Muscle layer of duodenum (tissue), 2 donors: ENCODE results near the gene DLG2.

Experiments used
- H3K27ac ChIP-seq: one replicate; pipeline ENCODE4 v1.7.0; 2013; ENCODE audit warnings: mild to moderate bottlenecking, low read length
- H3K27me3 ChIP-seq: one replicate; pipeline ENCODE4 v1.7.0; 2013; ENCODE audit warnings: low read depth, mild to moderate bottlenecking, control low read depth, low read length
- H3K36me3 ChIP-seq, 2 donors: one replicate each; pipeline ENCODE4 v1.7.0; 2013; ENCODE audit warnings: low read length in 2 of 2, control low read depth in 1 of 2, mild to moderate bottlenecking in 1 of 2; ENCODE audit not compliant: insufficient read depth in 2 of 2, control insufficient read depth in 1 of 2
- H3K4me1 ChIP-seq, 2 donors: one replicate each; pipeline ENCODE4 v1.7.0; 2013; ENCODE audit warnings: low read length in 2 of 2, mild to moderate bottlenecking in 2 of 2, control low read depth in 1 of 2, moderate library complexity in 1 of 2; ENCODE audit not compliant: insufficient read depth in 2 of 2, control insufficient read depth in 1 of 2
- H3K4me3 ChIP-seq, 2 donors: one replicate each; pipeline ENCODE4 v1.7.0; 2013; ENCODE audit warnings: low read length in 2 of 2, low read depth in 1 of 2, mild to moderate bottlenecking in 1 of 2
- H3K9me3 ChIP-seq, 2 donors: one replicate each; pipeline ENCODE4 v1.7.0; 2013; ENCODE audit warnings: low read length in 2 of 2, control low read depth in 1 of 2, mild to moderate bottlenecking in 1 of 2; ENCODE audit not compliant: control insufficient read depth in 1 of 2
- donor health status: healthy.

DLG2 gene

DNA sequence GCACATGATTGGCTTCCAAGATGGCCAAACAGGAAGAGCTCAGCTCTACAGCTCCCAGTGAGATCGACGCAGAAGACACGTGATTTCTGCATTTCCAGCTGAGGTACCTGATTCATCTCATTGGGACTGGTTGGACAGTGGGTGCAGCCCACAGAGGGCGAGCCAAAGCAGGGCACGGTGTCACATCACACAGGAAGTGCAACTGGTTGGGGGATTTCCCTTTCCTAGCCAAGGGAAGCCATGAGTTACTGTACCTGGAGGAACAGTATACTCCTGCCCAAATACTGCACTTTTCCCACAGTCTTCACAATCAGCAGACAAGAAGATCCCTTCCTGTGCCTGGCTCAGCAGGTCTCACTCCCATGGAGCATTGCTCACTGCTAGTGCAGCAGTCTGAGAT lies 131.2 kb downstream of the DLG2 start:
- no peak overlapping the region for H3K4me3 ChIP-seq
- H3K27me3 ChIP-seq: no peaks in the 10 kb centered on the region
- no peaks in the 10 kb centered on the region for H3K4me1 ChIP-seq
- no peak overlapping the region for H3K27ac ChIP-seq
- no peaks in the 10 kb centered on the region for H3K36me3 ChIP-seq
- H3K9me3 ChIP-seq: peaks cover 0 to 3% of the 10 kb centered on the region in 2 donors

- Histone ChIP-seq H3K4me1 (no peaks in the 10 kb centered on the region), H3K27ac (no peak overlapping the region), H3K36me3 (no peaks in the 10 kb centered on the region), H3K27me3 (no peaks in the 10 kb centered on the region), H3K9me3 (peaks cover 0 to 3% of the 10 kb centered on the region in 2 donors), H3K4me3 (no peak overlapping the region)
Observed at GRCh38 chr11:85494396-85494795, 132.7 kb downstream of the DLG2 start.

- H3K27me3 ChIP-seq: no peaks in the 10 kb centered on the region
- no peak overlapping the region for H3K27ac ChIP-seq
- H3K4me1 ChIP-seq: no peaks in the 10 kb centered on the region
- H3K4me3 ChIP-seq: no peak overlapping the region
- H3K36me3 ChIP-seq: no peaks in the 10 kb centered on the region
- peaks cover 9 to 21% of the 10 kb centered on the region in 2 donors for H3K9me3 ChIP-seq
Observed at GRCh38 chr11:85485902-85486301, 141.2 kb downstream of the DLG2 start.

DNA sequence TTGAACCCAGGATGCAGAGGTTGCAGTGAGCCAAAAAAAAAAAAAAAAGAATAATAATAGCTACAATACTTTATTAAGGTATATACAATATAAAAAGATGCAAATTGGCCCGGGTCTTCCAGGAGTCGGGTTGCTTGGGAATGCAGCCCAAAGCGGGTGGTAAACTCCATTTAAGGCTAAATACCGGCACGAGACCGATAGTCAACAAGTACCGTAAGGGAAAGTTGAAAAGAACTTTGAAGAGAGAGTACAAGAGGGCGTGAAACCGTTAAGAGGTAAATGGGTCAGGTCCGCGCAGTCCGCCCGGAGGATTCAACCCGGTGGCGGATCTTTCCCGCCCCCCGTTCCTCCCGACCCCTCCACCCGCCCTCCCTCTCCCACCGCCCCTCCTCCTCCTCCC lies 143.3 kb downstream of the DLG2 start:
- H3K27me3 ChIP-seq: no peaks in the 10 kb centered on the region
- no peak overlapping the region for H3K4me3 ChIP-seq
- no peaks in the 10 kb centered on the region for H3K4me1 ChIP-seq
- H3K27ac ChIP-seq: no peak overlapping the region
- H3K36me3 ChIP-seq: no peaks in the 10 kb centered on the region
- peaks cover 9 to 21% of the 10 kb centered on the region in 2 donors for H3K9me3 ChIP-seq

- Histone ChIP-seq H3K4me1 (no peaks in the 10 kb centered on the region), H3K36me3 (no peaks in the 10 kb centered on the region), H3K27ac (no peak overlapping the region), H3K27me3 (no peaks in the 10 kb centered on the region), H3K4me3 (no peak overlapping the region), H3K9me3 (peaks cover 5 to 18% of the 10 kb centered on the region in 2 donors)
Observed at GRCh38 chr11:85481862-85482261, 145.3 kb downstream of the DLG2 start.

- H3K27me3 ChIP-seq: no peaks in the 10 kb centered on the region
- no peak overlapping the region for H3K27ac ChIP-seq
- H3K36me3 ChIP-seq: no peaks in the 10 kb centered on the region
- H3K4me3 ChIP-seq: no peak overlapping the region
- H3K9me3 ChIP-seq: no peaks in the 10 kb centered on the region
- H3K4me1 ChIP-seq: no peaks in the 10 kb centered on the region
Observed at GRCh38 chr11:85475660-85476517, 151.3 kb downstream of the DLG2 start.

DNA sequence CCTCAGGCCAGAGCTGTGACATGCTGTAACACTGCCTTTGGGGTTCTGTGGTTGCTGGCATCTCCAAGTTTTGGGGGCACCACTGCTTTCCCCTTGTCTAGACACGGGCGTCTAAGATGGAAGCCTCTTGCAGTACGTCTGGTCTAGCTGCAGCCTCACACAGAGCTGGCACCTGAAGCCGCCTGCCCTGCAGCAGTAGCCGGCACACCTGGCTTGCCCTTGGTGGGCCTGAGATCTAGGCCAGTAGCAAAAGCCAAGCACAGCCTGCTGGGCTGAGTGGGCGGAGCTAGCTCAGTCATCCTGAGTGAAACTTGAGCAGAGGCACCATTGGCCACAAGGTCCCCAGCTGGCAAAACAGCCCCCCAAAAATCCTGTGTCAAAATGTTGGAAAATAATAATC lies 154.2 kb downstream of the DLG2 start:
- Histone ChIP-seq H3K36me3 (no peaks in the 10 kb centered on the region), H3K4me3 (no peak overlapping the region), H3K9me3 (no peaks in the 10 kb centered on the region), H3K27me3 (no peaks in the 10 kb centered on the region), H3K4me1 (no peaks in the 10 kb centered on the region), H3K27ac (no peak overlapping the region)

- Histone ChIP-seq H3K27me3 (no peaks in the 10 kb centered on the region), H3K27ac (no peak overlapping the region), H3K9me3 (peaks cover 0 to 6% of the 10 kb centered on the region in 2 donors), H3K36me3 (no peaks in the 10 kb centered on the region), H3K4me3 (no peak overlapping the region), H3K4me1 (no peaks in the 10 kb centered on the region)
Observed at GRCh38 chr11:85464283-85464682, 162.9 kb downstream of the DLG2 start.

GRCh38 chr11:85459304-85459703 lies 167.8 kb downstream of the DLG2 start:
- no peaks in the 10 kb centered on the region for H3K4me1 ChIP-seq
- H3K4me3 ChIP-seq: no peak overlapping the region
- H3K27ac ChIP-seq: no peak overlapping the region
- H3K9me3 ChIP-seq: peaks cover 0 to 23% of the 10 kb centered on the region in 2 donors
- H3K27me3 ChIP-seq: no peaks in the 10 kb centered on the region
- H3K36me3 ChIP-seq: no peaks in the 10 kb centered on the region

DNA sequence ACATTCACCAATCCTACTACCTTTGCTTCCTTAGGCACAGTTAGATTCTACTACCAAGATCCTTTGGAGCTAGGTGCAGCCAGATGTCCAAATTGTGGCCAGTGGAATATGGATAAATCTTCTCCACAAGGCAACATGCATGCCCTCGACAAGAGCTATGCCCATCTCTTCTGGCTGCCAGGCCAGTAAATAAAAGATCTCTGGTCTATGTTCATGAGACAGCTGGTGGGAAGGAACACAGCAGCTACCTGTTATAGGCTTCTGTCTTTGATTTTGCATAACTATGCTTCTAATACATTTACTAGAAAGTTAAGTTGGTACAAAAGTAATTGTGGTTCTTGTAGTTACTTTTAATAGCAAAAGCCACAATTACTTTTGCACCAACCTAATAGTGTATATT lies 182.7 kb downstream of the DLG2 start:
- H3K4me1 ChIP-seq: no peaks in the 10 kb centered on the region
- H3K27me3 ChIP-seq: no peaks in the 10 kb centered on the region
- H3K4me3 ChIP-seq: no peak overlapping the region
- H3K36me3 ChIP-seq: no peaks in the 10 kb centered on the region
- no peak overlapping the region for H3K27ac ChIP-seq
- H3K9me3 ChIP-seq: no peaks in the 10 kb centered on the region

DNA sequence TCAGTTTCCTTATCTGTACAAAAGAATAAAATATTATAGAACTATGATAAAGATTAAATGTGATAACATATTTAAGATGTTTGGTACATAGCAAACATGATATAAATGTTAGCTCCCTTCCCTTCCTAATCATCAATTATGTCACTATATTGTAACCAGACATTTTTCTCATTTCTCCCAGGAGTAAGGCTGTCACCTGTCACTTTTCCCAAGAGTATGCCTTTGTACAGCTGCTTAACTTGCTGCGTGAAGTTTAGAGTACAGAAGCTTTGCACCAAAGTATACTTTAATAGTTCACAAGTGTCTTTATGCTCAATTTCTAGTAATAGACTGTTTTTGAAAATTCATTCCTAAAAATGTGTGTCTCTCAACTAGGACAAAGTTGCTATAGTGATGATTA lies 186.9 kb downstream of the DLG2 start:
- H3K36me3 ChIP-seq: no peaks in the 10 kb centered on the region
- no peaks in the 10 kb centered on the region for H3K27me3 ChIP-seq
- H3K4me1 ChIP-seq: no peaks in the 10 kb centered on the region
- peaks cover 0 to 16% of the 10 kb centered on the region in 2 donors for H3K9me3 ChIP-seq
- H3K27ac ChIP-seq: no peak overlapping the region
- no peak overlapping the region for H3K4me3 ChIP-seq

DNA sequence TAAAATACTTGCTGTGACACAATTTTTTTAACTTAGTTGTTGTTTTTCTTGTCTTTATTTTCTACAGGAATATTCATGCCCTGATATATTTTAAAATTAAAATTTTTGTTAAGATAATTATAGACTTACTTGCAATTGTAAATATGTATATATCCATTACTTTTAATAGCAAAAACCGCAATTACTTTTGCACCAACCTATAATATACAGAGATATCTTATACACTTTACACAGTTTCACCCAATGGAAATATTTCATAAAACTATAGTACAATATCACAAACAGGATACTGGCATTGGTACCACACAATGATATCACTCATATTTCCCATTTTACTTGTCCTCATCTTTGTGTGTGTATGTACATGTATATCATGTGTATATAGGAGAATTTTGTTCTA lies 188.8 kb downstream of the DLG2 start:
- Histone ChIP-seq H3K36me3 (no peaks in the 10 kb centered on the region), H3K9me3 (peaks cover 0 to 20% of the 10 kb centered on the region in 2 donors), H3K4me1 (no peaks in the 10 kb centered on the region), H3K27ac (no peak overlapping the region), H3K27me3 (no peaks in the 10 kb centered on the region), H3K4me3 (no peak overlapping the region)
